GM12872 (cell line): ENCODE results near the gene MAGOHB.

Source experiments
- TF ChIP-seq, protein P1 (sequence below): IDR thresholded peaks from 3 replicates; pipeline ENCODE4 v1.5.1; 2011; ENCODE audit warnings: low read depth, mild to moderate bottlenecking, low read length, moderate library complexity; ENCODE audit not compliant: insufficient read depth

Gene MAGOHB

DNA sequence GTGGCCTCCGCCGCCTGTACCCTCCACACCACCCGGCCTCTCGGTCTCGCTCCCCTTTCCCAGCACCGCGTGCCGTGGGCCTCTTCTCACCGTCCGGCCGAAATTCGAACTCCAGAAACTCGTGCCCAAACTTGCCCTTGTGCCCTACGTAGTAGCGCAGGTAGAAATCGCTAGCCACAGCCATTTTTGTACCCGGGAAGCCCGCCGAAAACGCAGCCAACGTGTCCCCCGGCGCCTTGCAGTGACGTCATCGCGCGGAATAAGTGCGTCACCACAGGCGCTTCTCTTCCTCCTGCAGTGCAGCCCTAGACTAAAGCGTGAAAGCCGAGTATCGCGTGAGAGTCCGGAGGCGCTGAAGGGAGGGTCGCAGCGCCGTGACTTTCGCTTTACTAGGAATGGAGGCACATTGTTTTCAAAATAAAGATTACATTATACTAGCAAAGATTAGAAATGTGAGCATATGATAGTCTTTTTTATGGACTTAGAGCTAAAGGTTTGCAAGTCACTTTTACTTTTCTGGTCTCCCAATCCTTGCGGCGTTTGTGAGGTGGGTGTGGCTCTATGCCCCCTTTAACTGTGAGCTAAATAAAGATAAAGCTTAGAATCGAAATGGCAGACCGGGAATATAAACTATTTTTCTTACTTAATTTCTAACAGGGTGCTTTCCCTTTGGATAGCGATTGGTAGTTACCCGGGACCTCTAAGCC lies at the start of gene MAGOHB:
Gene MAGOHB, minus strand, starts transcription at position 261 of the 707 bp plus-strand sequence. Its CDS starts 77 bp downstream, at position 184.
- TF ChIP-seq, protein P1, sequence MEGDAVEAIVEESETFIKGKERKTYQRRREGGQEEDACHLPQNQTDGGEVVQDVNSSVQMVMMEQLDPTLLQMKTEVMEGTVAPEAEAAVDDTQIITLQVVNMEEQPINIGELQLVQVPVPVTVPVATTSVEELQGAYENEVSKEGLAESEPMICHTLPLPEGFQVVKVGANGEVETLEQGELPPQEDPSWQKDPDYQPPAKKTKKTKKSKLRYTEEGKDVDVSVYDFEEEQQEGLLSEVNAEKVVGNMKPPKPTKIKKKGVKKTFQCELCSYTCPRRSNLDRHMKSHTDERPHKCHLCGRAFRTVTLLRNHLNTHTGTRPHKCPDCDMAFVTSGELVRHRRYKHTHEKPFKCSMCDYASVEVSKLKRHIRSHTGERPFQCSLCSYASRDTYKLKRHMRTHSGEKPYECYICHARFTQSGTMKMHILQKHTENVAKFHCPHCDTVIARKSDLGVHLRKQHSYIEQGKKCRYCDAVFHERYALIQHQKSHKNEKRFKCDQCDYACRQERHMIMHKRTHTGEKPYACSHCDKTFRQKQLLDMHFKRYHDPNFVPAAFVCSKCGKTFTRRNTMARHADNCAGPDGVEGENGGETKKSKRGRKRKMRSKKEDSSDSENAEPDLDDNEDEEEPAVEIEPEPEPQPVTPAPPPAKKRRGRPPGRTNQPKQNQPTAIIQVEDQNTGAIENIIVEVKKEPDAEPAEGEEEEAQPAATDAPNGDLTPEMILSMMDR, result no peak

DNA sequence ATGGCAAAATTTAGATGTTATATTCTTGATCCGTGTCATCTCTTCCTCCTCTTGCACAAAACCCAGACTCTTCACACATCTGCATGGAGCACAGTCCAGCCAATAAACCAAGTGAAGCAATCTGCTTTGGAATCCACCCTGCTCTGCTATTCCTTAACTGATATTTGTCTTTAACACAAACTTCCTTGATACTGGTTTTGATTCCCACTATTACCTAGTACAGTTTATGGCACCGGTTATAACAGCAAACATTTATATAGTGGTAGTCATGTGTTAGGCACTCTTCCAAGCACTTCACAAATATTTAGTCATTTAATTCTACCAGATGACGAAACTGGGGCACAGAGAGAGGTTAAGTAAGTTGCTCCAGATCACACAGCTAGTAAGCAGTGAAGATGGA lies 47.9 kb upstream of the MAGOHB start:
- TF ChIP-seq, protein P1, result no peak

DNA sequence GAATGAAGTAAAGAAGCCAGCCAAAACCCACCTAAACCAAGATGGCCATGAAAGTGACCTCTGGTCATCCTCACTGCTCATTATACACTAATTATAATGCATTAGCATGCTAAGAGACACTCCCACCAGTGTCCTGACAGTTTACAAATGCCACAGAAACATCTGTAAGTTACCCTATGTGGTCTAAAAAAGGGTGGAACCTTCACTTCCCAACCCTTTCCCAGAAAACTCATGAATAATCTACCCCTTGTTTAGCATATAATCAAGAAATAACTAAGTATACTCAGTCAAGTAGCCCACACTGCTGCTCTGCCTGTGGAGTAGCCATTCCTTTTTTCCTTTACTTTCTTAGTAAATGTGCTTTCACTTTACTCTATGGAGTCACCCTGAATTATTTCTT lies 40.6 kb upstream of the MAGOHB start:
- TF ChIP-seq, protein P1, result no peak

DNA sequence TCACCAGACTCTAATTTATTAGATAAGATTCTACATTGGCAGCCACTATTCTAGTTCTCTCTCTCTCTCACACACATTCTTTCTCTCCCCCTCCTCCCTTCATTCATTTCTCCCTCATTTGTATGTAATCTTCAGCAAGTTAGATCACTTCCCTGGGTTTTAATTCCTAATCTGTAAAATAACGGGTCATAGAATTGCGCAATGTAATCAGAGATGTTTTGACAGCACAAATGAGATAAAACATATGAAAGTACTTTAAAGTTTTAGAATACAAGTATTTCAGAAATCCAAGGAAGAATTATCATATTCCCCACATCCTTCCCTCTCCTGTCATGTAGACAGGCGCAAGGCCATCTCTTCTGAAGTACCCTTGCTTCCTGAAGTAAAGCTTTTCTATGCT lies 38.8 kb upstream of the MAGOHB start:
- TF ChIP-seq, protein P1, result no peak

DNA sequence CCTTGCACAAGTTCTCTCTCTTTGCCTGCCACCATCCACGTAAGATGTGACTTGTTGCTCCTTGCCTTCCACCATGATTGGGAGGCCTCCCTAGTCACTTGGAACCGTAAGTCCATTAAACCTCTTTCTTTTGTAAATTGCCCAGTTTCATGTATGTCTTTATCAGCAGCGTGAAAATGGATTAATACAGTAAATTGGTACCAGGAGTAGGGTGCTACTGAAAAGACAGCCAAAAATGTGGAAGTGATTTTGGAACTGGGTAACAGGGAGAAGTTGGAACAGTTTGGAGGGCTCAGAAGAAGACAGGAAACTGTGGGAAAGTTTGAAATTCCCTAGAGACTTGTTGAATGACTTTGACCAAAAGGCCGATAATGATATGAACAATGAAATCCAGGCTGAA lies 32.5 kb upstream of the MAGOHB start:
- TF ChIP-seq, protein P1, result no peak

DNA sequence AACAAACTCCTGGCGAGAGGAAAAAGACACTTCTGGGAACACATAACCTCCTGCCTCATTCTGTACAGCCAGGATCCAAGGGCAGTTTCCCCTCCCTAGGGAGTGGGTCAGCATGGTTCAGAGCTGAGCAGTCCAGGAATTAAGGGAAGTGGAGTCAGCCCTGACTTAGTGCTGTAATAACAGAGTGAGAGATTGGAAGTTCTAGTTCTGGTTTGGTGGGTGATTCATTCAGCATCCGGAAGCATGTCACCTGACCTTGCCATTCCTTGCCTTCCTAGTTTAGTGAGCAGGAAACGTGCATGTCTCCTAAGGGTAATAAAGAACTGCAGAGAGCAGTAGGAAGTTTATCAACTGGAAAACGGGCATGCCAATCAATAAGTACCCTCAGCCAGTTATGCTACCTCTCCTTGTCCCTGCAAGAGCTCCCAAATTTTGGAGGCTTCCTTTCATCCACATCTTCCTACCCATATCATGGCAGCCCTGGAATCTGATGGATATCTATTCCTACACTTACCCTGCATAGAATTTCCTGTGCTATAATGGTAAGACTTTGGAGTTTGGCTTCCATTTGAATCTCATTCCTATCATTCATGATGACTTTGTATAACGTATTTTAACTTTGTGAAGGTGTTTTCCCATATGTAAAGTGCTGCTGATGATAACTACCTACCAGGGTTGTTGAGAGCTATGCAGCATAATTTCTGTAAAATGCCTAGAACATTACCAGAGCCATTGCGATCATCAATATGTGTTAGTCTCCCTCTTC lies 28.5 kb upstream of the MAGOHB start:
- TF ChIP-seq, protein P1, result no peak

DNA sequence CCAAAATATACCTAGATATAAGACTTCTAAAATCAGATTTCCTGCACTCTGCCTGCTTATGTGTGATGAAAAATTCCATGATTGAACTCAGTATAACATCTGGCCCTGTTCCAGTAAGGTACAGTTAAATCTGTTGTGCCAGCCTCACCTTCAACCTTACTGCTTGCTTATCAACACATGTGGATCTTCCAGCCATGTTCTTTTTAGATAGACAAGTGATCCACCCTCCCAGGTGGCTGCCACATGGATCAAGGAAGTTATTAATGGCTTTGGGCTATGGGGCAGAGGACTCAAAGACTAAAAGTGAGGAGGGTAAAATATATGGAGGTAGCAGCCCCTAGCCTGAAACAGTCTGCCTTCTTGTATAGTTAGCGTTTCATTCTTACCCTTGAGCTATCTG lies 25.3 kb upstream of the MAGOHB start:
- TF ChIP-seq, protein P1, result no peak
